ENCODE measurements around the gene LRRC9.

LRRC9 gene

GRCh38 chr14:60091550-60092525 is 171.9 kb downstream of the LRRC9 start, which contains the start of gene PCNX4 (continued):
- no peak for TF ChIP-seq ZNF518A (tag by site-specific recombination; conservative IDR thresholded peaks at IDR 0.05; ENCODE audit: low read depth)
- TF ChIP-seq ZNF501 (tag by site-specific recombination; IDR thresholded peaks at IDR 0.05), result peak; percentile 95
- no peak for TF ChIP-seq ZNF571 (tag by site-specific recombination; IDR thresholded peaks at IDR 0.05)
- peak; percentile 59 for TF ChIP-seq SP2 (tag by site-specific recombination; IDR thresholded peaks at IDR 0.05)
- TF ChIP-seq SCRT2 (tag by site-specific recombination; IDR thresholded peaks at IDR 0.05), result no peak
- TF ChIP-seq SP7 (tag by site-specific recombination; IDR thresholded peaks at IDR 0.05), result peak; percentile 58; the same call in 1 of the 2 replicates
- TF ChIP-seq ZNF2 (tag by site-specific recombination; IDR thresholded peaks at IDR 0.05), result 0 out of 2 replicates have a peak, but pooled peaks have one; percentile 62
- 0 out of 2 replicates have a peak, but pooled peaks have one; percentile 60 for TF ChIP-seq HOXC10 (CRISPR knock-in tag; IDR thresholded peaks at IDR 0.05)
- TF ChIP-seq ZBTB48 (tag by site-specific recombination; IDR thresholded peaks at IDR 0.05), result peak; percentile 79; the same call in 1 of the 2 replicates
- TF ChIP-seq MYNN (tag by site-specific recombination; IDR thresholded peaks at IDR 0.05; ENCODE audit: borderline replicate concordance), result 0 out of 2 replicates have a peak, but pooled peaks have one; percentile 12
- peak; percentile 94 for TF ChIP-seq ZNF76 (tag by site-specific recombination; IDR thresholded peaks at IDR 0.05; ENCODE audit: borderline replicate concordance, low read depth)
- TF ChIP-seq ZNF274 (IDR thresholded peaks at IDR 0.05; ENCODE audit: low read length), result no peak
- no peak for TF ChIP-seq ZNF274 (tag by site-specific recombination; IDR thresholded peaks at IDR 0.05; ENCODE audit: borderline replicate concordance)
- TF ChIP-seq ZBTB17 (tag by site-specific recombination; IDR thresholded peaks at IDR 0.05), result peak; percentile 99
- no peak for TF ChIP-seq TCF7L2 (IDR thresholded peaks at IDR 0.05; ENCODE audit: borderline replicate concordance, low read depth, low read length)
- no peak for TF ChIP-seq ZNF211 (tag by site-specific recombination; IDR thresholded peaks at IDR 0.05; ENCODE audit: low read depth)
- no peak for TF ChIP-seq ZNF112 (tag by site-specific recombination; IDR thresholded peaks at IDR 0.05)
- no peak for TF ChIP-seq ZFHX2 (tag by site-specific recombination; conservative IDR thresholded peaks at IDR 0.05)
- TF ChIP-seq ZNF629 (tag by site-specific recombination; IDR thresholded peaks at IDR 0.05), result peak; percentile 92
- peak; percentile 43; the same call in 1 of the 2 replicates for TF ChIP-seq YY1 (tag by site-specific recombination; IDR thresholded peaks at IDR 0.05)
- peak; percentile 74; the same call in 1 of the 2 replicates for TF ChIP-seq ZNF692 (tag by site-specific recombination; IDR thresholded peaks at IDR 0.05)
- no peak for TF ChIP-seq ZNF747 (tag by site-specific recombination; IDR thresholded peaks at IDR 0.05)
- TF ChIP-seq ZNF184 (tag by site-specific recombination; IDR thresholded peaks at IDR 0.05), result 0 out of 2 replicates have a peak, but pooled peaks have one; percentile 21
- TF ChIP-seq ZNF133 (tag by site-specific recombination; IDR thresholded peaks at IDR 0.05), result no peak
- TF ChIP-seq GLIS2 (tag by site-specific recombination; IDR thresholded peaks at IDR 0.05), result no peak
- TF ChIP-seq ZNF610 (tag by site-specific recombination; IDR thresholded peaks at IDR 0.05; ENCODE audit: borderline replicate concordance), result no peak
- peak; percentile 66 for TF ChIP-seq ZNF341 (tag by site-specific recombination; IDR thresholded peaks at IDR 0.05; ENCODE audit: low read depth)
- TF ChIP-seq, protein P1, sequence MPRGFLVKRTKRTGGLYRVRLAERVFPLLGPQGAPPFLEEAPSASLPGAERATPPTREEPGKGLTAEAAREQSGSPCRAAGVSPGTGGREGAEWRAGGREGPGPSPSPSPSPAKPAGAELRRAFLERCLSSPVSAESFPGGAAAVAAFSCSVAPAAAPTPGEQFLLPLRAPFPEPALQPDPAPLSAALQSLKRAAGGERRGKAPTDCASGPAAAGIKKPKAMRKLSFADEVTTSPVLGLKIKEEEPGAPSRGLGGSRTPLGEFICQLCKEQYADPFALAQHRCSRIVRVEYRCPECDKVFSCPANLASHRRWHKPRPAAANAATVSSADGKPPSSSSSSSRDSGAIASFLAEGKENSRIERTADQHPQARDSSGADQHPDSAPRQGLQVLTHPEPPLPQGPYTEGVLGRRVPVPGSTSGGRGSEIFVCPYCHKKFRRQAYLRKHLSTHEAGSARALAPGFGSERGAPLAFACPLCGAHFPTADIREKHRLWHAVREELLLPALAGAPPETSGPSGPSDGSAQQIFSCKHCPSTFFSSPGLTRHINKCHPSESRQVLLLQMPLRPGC (tag by site-specific recombination; IDR thresholded peaks at IDR 0.05), result peak; percentile 32; the same call in 1 of the 2 replicates
- no peak for TF ChIP-seq ZNF658 (tag by site-specific recombination; IDR thresholded peaks at IDR 0.05)
